ENCODE data around the gene PROX1.

The PROX1 gene

GRCh38 chr1:213997772-213998107 is 10.0 kb downstream of the PROX1 start:
- DNase-seq (ENCODE audit: low spot score): no peak

GRCh38 chr1:213998785-213999184 is 11.0 kb downstream of the PROX1 start:
- DNase-seq (ENCODE audit: low spot score): no peak

- DNase-seq (ENCODE audit: low spot score): no peak
Observed at GRCh38 chr1:213999732-214000131, 12.0 kb downstream of the PROX1 start.

- DNase-seq (ENCODE audit: low spot score): no peak
Observed at GRCh38 chr1:214002060-214002459, 14.3 kb downstream of the PROX1 start.

GRCh38 chr1:214002472-214002871 is 14.7 kb downstream of the PROX1 start:
- DNase-seq (ENCODE audit: low spot score): peak; percentile 81

- no peak for DNase-seq (ENCODE audit: low spot score)
Observed at GRCh38 chr1:214003233-214003632, 15.5 kb downstream of the PROX1 start.

GRCh38 chr1:214004014-214004413 is 16.2 kb downstream of the PROX1 start:
- no peak for DNase-seq (ENCODE audit: low spot score)

- no peak for DNase-seq (ENCODE audit: low spot score)
Observed at GRCh38 chr1:214004795-214005194, 17.0 kb downstream of the PROX1 start.

GRCh38 chr1:214005708-214006107 is 17.9 kb downstream of the PROX1 start:
- no peak for DNase-seq (ENCODE audit: low spot score)

GRCh38 chr1:214006845-214007244 is 19.1 kb downstream of the PROX1 start:
- DNase-seq (ENCODE audit: low spot score): no peak

- DNase-seq (ENCODE audit: low spot score): no peak
Observed at GRCh38 chr1:214008347-214008746, 20.6 kb downstream of the PROX1 start.

- DNase-seq (ENCODE audit: low spot score): peak; percentile 91
Observed at GRCh38 chr1:214008791-214009422, 21.1 kb downstream of the PROX1 start.

GRCh38 chr1:214009423-214010196 is 21.8 kb downstream of the PROX1 start:
- no peak for DNase-seq (ENCODE audit: low spot score)

- DNase-seq (ENCODE audit: low spot score): no peak
Observed at GRCh38 chr1:214010197-214010573, 22.4 kb downstream of the PROX1 start.

- DNase-seq (ENCODE audit: low spot score): no peak
Observed at GRCh38 chr1:214010717-214011116, 22.9 kb downstream of the PROX1 start.

GRCh38 chr1:214012418-214012817 is 24.6 kb downstream of the PROX1 start:
- no peak for DNase-seq (ENCODE audit: low spot score)

- DNase-seq (ENCODE audit: low spot score): no peak
Observed at GRCh38 chr1:214013614-214014377, 26.0 kb downstream of the PROX1 start.

GRCh38 chr1:214014730-214015129 is 27.0 kb downstream of the PROX1 start:
- no peak for DNase-seq (ENCODE audit: low spot score)

GRCh38 chr1:214017191-214017982 is 29.6 kb downstream of the PROX1 start:
- no peak for DNase-seq (ENCODE audit: low spot score)

GRCh38 chr1:214018386-214019268 is 30.9 kb downstream of the PROX1 start:
- DNase-seq (ENCODE audit: low spot score): no peak

- no peak for DNase-seq (ENCODE audit: low spot score)
Observed at GRCh38 chr1:214019499-214019898, 31.7 kb downstream of the PROX1 start.
